WI38 (cell line): ENCODE results near the gene WDR44.
A peak's percentile ranks its signal among the peaks of the same experiment; 100 is the strongest.
"Not testable (repeated sequence)": the region's sequence is repeated elsewhere in the genome, so short reads cannot be mapped to it uniquely, and the experiment has no call there.

ENCODE experiments used
- H3K4me3 ChIP-seq: 2 replicates; pipeline ENCODE4 v1.5.1; 2011; ENCODE audit warnings: low read depth, mild to moderate bottlenecking, control low read depth, low read length
- TF ChIP-seq, protein P1 (sequence below): IDR thresholded peaks from 2 replicates; pipeline ENCODE4 v1.5.1; 2012; ENCODE audit warnings: low read depth, mild to moderate bottlenecking, control low read depth, low read length

The WDR44 gene

DNA sequence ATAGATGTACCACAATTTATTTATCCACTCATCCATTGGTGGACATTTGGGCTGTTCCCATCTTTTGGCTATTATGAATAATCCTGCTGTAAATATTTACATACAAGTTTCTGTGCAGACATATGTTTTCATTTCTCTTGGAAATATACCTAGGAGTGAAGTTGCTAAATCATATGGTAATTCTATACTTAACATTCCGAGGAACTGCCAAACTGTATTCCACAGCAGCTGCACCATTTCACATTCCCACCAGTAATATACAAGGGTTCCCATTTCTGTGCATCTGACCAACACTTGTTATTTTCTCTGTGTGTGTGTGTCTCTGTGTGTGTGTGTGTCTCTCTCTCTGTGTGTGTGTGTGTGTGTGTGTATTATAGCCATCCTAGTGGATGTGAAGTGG lies 134.3 kb downstream of the WDR44 start:
- TF ChIP-seq, protein P1, sequence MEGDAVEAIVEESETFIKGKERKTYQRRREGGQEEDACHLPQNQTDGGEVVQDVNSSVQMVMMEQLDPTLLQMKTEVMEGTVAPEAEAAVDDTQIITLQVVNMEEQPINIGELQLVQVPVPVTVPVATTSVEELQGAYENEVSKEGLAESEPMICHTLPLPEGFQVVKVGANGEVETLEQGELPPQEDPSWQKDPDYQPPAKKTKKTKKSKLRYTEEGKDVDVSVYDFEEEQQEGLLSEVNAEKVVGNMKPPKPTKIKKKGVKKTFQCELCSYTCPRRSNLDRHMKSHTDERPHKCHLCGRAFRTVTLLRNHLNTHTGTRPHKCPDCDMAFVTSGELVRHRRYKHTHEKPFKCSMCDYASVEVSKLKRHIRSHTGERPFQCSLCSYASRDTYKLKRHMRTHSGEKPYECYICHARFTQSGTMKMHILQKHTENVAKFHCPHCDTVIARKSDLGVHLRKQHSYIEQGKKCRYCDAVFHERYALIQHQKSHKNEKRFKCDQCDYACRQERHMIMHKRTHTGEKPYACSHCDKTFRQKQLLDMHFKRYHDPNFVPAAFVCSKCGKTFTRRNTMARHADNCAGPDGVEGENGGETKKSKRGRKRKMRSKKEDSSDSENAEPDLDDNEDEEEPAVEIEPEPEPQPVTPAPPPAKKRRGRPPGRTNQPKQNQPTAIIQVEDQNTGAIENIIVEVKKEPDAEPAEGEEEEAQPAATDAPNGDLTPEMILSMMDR: no peak
- H3K4me3 ChIP-seq: no peak overlapping the region

DNA sequence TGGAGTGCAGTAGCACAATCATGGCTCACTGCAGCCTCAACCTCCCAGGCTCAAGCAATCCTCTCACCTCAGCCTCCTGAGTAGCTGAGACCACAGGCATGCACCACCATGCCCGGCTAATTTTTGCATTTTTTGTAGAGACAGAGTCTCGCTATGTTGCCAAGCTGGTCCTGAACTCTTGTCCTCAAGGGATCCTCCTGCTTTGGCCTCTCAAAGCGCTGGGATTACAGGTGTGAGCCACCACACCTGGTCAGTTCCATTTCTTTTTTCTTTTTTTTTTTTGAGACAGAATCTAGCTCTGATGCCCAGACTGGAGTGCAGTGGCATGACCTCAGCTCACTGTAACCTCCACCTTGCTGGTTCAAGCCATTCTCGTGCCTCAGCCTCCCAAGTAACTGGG lies 136.5 kb downstream of the WDR44 start:
- H3K4me3 ChIP-seq: not testable (repeated sequence)

DNA sequence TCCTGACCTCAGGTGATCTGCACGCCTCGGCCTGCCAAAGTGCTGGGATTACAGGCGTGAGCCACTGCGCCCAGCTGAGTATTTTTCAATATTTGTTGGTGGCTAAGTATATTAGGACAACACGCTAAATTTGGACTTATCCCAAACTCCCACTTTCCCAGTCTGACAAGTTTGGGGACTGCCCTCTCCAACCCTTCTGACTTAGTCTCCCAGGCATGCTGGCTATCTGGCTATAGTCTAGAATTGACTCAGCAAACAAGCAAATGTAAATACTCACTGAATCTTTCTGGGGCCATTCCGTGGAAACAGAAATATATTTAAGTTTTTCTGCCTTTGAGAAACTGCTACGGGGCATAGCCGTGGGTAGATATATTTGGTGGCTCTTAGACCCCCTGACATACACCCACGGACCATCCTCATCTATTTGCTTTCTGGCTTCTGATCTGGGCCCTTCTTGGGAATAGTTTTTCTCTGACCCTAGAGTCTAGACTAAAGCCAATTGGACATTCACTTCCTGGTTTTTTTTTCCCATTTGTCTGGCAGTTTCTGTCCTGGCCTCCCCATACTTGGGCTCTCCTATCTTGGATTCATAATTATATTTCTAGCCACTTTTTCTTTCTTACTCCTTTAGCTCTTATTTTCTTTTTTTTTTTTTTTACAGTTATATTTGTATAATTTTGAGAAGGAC lies 138.5 kb downstream of the WDR44 start:
- H3K4me3 ChIP-seq: no peak overlapping the region
- TF ChIP-seq, protein P1: no peak

DNA sequence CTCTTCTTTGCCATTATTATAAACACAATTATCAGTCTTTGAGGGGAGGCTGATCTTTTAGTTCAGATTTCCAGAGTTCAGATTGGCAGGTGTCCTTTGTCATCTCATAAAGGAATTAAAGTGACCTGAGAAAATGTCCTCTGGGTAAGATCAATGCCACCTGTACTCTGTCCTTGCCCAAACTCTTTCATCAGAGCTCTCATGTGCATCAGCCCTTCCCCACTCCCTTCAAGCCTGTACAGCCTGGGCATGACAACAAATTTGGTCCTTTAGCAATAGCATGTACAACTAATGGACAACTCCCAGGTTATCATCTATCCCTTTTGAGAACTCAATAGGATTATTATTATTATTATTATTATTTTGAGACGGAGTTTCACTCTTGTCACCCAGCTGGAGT lies 140.8 kb downstream of the WDR44 start:
- H3K4me3 ChIP-seq: not testable (repeated sequence)

DNA sequence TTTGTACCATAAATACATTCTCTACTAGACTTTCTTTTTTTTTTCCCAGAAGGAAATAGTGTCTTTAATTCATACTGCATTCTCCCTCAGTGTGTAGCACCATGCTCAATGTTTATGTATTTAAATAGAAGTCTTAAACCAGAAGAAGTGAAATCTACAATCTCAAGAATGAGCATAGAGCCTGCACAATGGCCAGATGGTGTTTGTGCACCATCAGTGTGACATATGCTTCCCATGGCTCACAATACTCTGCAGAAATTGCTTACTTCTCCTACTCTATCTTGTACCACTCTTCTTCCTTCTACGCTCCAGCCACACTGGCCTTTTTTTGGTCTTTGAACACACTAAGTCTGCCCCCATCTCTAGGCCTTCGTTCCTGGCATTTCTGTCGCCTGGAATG lies 147.1 kb downstream of the WDR44 start:
- TF ChIP-seq, protein P1: no peak
- H3K4me3 ChIP-seq: no peak overlapping the region

DNA sequence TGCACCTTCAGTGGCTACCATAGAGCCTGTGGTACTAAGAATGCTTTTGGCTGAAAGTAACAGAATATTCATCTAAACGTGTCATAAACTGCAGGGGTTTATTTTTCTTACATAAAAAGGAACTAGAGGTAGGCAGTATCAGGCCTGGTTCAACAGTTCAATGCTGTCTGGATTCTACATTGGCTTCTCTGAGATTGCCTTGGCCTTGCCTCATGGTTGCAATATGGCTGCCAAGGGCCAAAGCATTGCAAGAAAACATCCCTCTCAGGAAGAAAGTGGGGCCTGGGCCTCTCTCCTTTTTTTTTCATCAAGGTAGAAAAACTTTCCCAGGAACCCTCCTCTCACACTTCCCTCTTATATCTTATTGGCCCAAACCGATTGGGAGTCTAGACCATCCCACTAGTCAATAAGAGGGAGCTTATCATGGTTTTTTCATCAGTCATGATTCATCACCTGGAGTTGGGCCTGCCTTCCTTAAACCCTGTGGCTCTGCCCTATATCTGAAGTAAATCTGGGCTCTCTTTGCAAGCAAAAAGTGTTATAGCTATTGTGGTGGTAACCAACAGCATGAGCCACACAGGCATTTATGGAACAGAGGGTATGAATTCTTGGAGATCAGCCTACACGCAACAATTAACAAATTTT lies 147.9 kb downstream of the WDR44 start:
- TF ChIP-seq, protein P1: no peak
- no peak overlapping the region for H3K4me3 ChIP-seq

DNA sequence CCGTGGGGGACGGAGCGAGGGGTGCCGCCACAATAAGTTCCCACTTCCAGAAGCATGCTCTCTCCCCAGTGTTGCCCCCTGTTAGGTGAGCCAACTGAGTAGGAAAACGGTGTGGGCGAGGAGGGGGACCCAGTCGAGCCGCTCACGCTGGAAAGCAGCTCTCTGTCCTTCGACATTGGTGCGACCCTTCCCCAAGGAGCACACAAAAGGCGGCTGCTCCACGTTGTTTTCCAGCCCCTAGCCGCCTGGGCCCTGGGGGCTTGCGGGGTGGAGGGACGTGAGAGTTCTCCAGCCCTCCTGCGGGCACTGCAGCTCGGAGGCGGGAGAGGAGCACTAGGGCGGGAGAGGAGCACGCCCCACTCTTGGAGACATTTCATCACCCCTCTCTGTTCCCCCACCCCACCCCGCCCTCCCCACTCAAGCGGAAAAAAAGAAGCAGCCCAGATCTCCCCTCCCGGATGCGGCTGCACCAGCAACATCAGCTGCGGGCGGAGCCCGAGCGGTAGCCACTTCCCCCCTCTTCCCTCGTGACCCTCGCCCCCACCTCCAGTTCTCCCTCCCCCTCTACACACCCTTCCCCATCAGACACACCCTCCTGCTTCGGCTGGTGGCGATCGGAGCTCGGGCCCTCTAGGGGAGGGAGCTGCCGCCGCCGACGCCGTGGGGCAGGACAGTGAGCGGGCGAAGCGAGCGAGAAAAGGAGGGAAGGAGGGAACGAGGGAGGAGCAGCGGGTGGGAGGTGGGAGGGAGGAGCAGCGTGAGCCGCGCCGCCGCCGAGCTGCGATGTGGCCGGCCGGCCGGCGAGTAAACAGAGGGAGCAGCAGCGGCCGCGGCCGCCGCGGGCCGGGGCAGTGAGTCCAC lies 149.4 kb downstream of the WDR44 start, which contains the start of gene DOCK11:
TSS of gene DOCK11 (plus strand) at position 755 of the 861 bp plus-strand sequence. CDS start 157 bp downstream, outside the sequence.
- TF ChIP-seq, protein P1: no peak

More for the DNA sequence above, 149.4 kb downstream of the WDR44 start, which contains the start of gene DOCK11:
- peak within 1 kb of the TSS; percentile 75 for H3K4me3 ChIP-seq
